ENCODE measurements around the gene PDPR.

- no peak for TF ChIP-seq CTCF (IDR thresholded peaks at IDR 0.05; ENCODE audit: insufficient read depth, low read length)
- TF ChIP-seq REST (IDR thresholded peaks at IDR 0.05; ENCODE audit: insufficient replicate concordance, low read depth): no peak
Observed at GRCh38 chr16:70157105-70157476, 43.0 kb downstream of the PDPR start.

Data from HL-60 (cell line).